HG03135 (cell line): ENCODE measurements around the gene ATP8B2.
"Not testable (repeated sequence)": the region's sequence is repeated elsewhere in the genome, so short reads cannot be mapped to it uniquely, and the experiment has no call there.

ENCODE experiments used
- ATAC-seq: cut with Tn5 transposase; IDR thresholded peaks from one replicate; pipeline ENCODE4 v1.9.1; 2021; ENCODE audit warnings: mild to moderate bottlenecking, moderate library complexity; ENCODE audit not compliant: unreplicated experiment

Gene ATP8B2

GRCh38 chr1:154346276-154346917 is 21.1 kb downstream of the ATP8B2 start:
- ATAC-seq, result no peak

GRCh38 chr1:154347961-154348360 is 22.6 kb downstream of the ATP8B2 start:
- ATAC-seq, result no peak

GRCh38 chr1:154348429-154349076 is 23.2 kb downstream of the ATP8B2 start:
- no peak for ATAC-seq

- ATAC-seq, result no peak
Observed at GRCh38 chr1:154349121-154349520, 23.8 kb downstream of the ATP8B2 start.

GRCh38 chr1:154350383-154350782 is 25.1 kb downstream of the ATP8B2 start:
- ATAC-seq, result no peak

- no peak for ATAC-seq
Observed at GRCh38 chr1:154351363-154352068, 26.2 kb downstream of the ATP8B2 start.

GRCh38 chr1:154352245-154352580 is 26.9 kb downstream of the ATP8B2 start:
- no peak for ATAC-seq

- ATAC-seq, result no peak
Observed at GRCh38 chr1:154352581-154353459, 27.5 kb downstream of the ATP8B2 start.

GRCh38 chr1:154353460-154353904 is 28.2 kb downstream of the ATP8B2 start:
- no peak for ATAC-seq

GRCh38 chr1:154353966-154354365 is 28.6 kb downstream of the ATP8B2 start:
- no peak for ATAC-seq

- no peak for ATAC-seq
Observed at GRCh38 chr1:154358519-154358918, 33.2 kb downstream of the ATP8B2 start.

GRCh38 chr1:154360288-154360687 is 35.0 kb downstream of the ATP8B2 start:
- ATAC-seq, result no peak

- not testable (repeated sequence) for ATAC-seq
Observed at GRCh38 chr1:154360881-154361280, 35.6 kb downstream of the ATP8B2 start.

- no peak for ATAC-seq
Observed at GRCh38 chr1:154361357-154361756, 36.0 kb downstream of the ATP8B2 start.

- no peak for ATAC-seq
Observed at GRCh38 chr1:154371436-154371835, 46.1 kb downstream of the ATP8B2 start.

- not testable (repeated sequence) for ATAC-seq
Observed at GRCh38 chr1:154373777-154374357, 48.5 kb downstream of the ATP8B2 start.

- ATAC-seq, result no peak
Observed at GRCh38 chr1:154379301-154379700, 54.0 kb downstream of the ATP8B2 start.

- ATAC-seq, result no peak
Observed at GRCh38 chr1:154384650-154385489, 59.5 kb downstream of the ATP8B2 start.

- ATAC-seq, result peak; percentile 74
Observed at GRCh38 chr1:154386643-154387352, 61.5 kb downstream of the ATP8B2 start.
